GM12878 (cell line): Measurements from ENCODE around the gene ATP8B1.

ENCODE experiments used
- EP300 ChIP-seq, 2 experiments: fragments of 150-350 bp in 1 of 2; IDR thresholded peaks; 2 replicates each; pipeline ENCODE4 v1.6.1; 2011 to 2012; ENCODE audit warnings: low read depth in 2 of 2, low read length in 2 of 2, borderline replicate concordance in 1 of 2, improper control_type of control experiment in 1 of 2, inconsistent platforms in 1 of 2; ENCODE audit not compliant: control insufficient read depth in 1 of 2
- NR2C1 ChIP-seq: fragments of 450-650 bp; IDR thresholded peaks from 2 replicates; pipeline ENCODE4 v1.6.1; 2017; ENCODE audit warnings: antibody characterized with exemption, mild to moderate bottlenecking, moderate library complexity
- PRDM15 ChIP-seq: fragments of 450-650 bp; formaldehyde crosslinking; IDR thresholded peaks from 2 replicates; pipeline ENCODE4 v1.4.0; 2020; ENCODE audit warnings: mild to moderate bottlenecking, moderate library complexity
- RB1 ChIP-seq: fragments of 450-650 bp; formaldehyde crosslinking; IDR thresholded peaks from 2 replicates; pipeline ENCODE4 v1.6.1; 2017; ENCODE audit warnings: mild to moderate bottlenecking, borderline replicate concordance

DNA sequence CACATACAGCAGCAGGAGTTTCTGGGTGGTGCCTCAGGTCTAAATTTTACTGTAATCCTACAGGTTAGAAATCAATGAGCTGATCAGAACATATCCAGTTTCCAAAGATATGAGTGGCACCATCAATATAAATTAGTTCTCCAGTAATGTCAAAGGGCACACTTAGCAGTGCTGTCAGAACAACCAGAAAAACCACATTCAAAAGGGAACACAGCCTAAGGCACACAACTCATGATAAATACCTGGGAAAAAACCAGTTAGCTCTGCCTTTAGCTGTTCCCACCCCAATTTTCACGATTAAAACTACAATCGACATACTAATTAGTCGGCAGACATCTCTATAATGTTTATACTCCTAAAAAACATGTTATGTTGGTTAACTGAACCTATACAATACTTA, 31.5 kb downstream of the ATP8B1 start:
- TF ChIP-seq NR2C1 (no peak), EP300 (IDR thresholded peaks at IDR 0.05; ENCODE audit: borderline replicate concordance in 1 of 2, control insufficient read depth in 1 of 2, low read depth in 2 of 2, low read length in 2 of 2) (no peak), RB1 (no peak), PRDM15 (CRISPR knock-in tag) (no peak)
